Neutrophil (primary cell): ENCODE data around the gene ZBTB20.

ENCODE experiments used
- H3K27ac ChIP-seq: fragments of 200-600 bp; sonication (generic); 2 replicates; pipeline ENCODE4 v1.5.1; 2016; ENCODE audit warnings: mild to moderate bottlenecking, moderate library complexity
- H3K27me3 ChIP-seq: fragments of 200-600 bp; sonication (generic); 2 replicates; pipeline ENCODE4 v1.6.0; 2016; ENCODE audit warnings: mild to moderate bottlenecking
- H3K36me3 ChIP-seq: fragments of 200-600 bp; sonication (generic); 2 replicates; pipeline ENCODE4 v1.5.1; 2017
- H3K4me1 ChIP-seq, 2 experiments: fragments of 200-600 bp in 1 of 2; sonication (generic) in 1 of 2; 1 replicate in 1 of 2; 2 replicates in 1 of 2; pipeline versions ENCODE4 v1.5.1 to v1.6.1; 2013 to 2016; ENCODE audit warnings: low read depth in 1 of 2, low read length in 1 of 2, mild to moderate bottlenecking in 1 of 2, moderate library complexity in 1 of 2; ENCODE audit not compliant: control insufficient read depth in 1 of 2, insufficient read depth in 1 of 2
- H3K4me3 ChIP-seq, 2 experiments: fragments of 200-600 bp in 1 of 2; sonication (generic) in 1 of 2; 1 replicate in 1 of 2; 2 replicates in 1 of 2; pipeline ENCODE4 v1.5.1; 2013 to 2016; ENCODE audit warnings: low read depth in 1 of 2, low read length in 1 of 2, mild to moderate bottlenecking in 1 of 2, moderate library complexity in 1 of 2
- H3K9me3 ChIP-seq: fragments of 200-600 bp; sonication (generic); 2 replicates; pipeline ENCODE4 v1.5.1; 2016
- CTCF ChIP-seq: fragments of 200-600 bp; sonication (generic); IDR thresholded peaks from 2 replicates; pipeline ENCODE4 v1.5.1; 2016; ENCODE audit warnings: antibody characterized with exemption

The ZBTB20 gene

GRCh38 chr3:114527036-114527644 lies 619.9 kb downstream of the ZBTB20 start:
- Histone ChIP-seq H3K4me3 (no peak overlapping the region), H3K9me3 (no peaks in the 10 kb centered on the region), H3K27me3 (no peaks in the 10 kb centered on the region), H3K27ac (no peak overlapping the region), H3K4me1 (no peaks in the 10 kb centered on the region), H3K36me3 (no peaks in the 10 kb centered on the region)
- TF ChIP-seq CTCF, result no peak

GRCh38 chr3:114525278-114525677 lies 621.8 kb downstream of the ZBTB20 start:
- no peaks in the 10 kb centered on the region for H3K9me3 ChIP-seq
- no peaks in the 10 kb centered on the region for H3K36me3 ChIP-seq
- TF ChIP-seq CTCF, result no peak
- no peak overlapping the region for H3K4me3 ChIP-seq
- no peaks in the 10 kb centered on the region for H3K27me3 ChIP-seq
- H3K27ac ChIP-seq, result no peak overlapping the region
- H3K4me1 ChIP-seq, result no peaks in the 10 kb centered on the region

- TF ChIP-seq CTCF, result no peak
- Histone ChIP-seq H3K4me1 (no peaks in the 10 kb centered on the region), H3K4me3 (no peak overlapping the region), H3K36me3 (no peaks in the 10 kb centered on the region), H3K27me3 (no peaks in the 10 kb centered on the region), H3K9me3 (no peaks in the 10 kb centered on the region), H3K27ac (no peak overlapping the region)
These were observed 627.7 kb downstream of the ZBTB20 start for GRCh38 chr3:114519415-114519814.

GRCh38 chr3:114518206-114518808 lies 628.8 kb downstream of the ZBTB20 start:
- H3K4me3 ChIP-seq, result no peak overlapping the region
- no peaks in the 10 kb centered on the region for H3K4me1 ChIP-seq
- no peaks in the 10 kb centered on the region for H3K9me3 ChIP-seq
- H3K27me3 ChIP-seq, result no peaks in the 10 kb centered on the region
- H3K27ac ChIP-seq, result no peak overlapping the region
- no peaks in the 10 kb centered on the region for H3K36me3 ChIP-seq
- TF ChIP-seq CTCF, result no peak

- H3K27me3 ChIP-seq, result no peaks in the 10 kb centered on the region
- H3K27ac ChIP-seq, result no peak overlapping the region
- no peaks in the 10 kb centered on the region for H3K4me1 ChIP-seq
- no peaks in the 10 kb centered on the region for H3K9me3 ChIP-seq
- TF ChIP-seq CTCF, result no peak
- H3K4me3 ChIP-seq, result no peak overlapping the region
- H3K36me3 ChIP-seq, result no peaks in the 10 kb centered on the region
These were observed 636.9 kb downstream of the ZBTB20 start for GRCh38 chr3:114510201-114510600.
